ENCODE measurements around the gene MICAL2.
A peak's percentile ranks its signal among the peaks of the same experiment; 100 is the strongest.

The MICAL2 gene

GRCh38 chr11:12261551-12261950 lies 151.2 kb downstream of the MICAL2 start:
- Histone ChIP-seq H3K27me3 (ENCODE audit: control insufficient read depth in 5 of 5, insufficient read depth in 4 of 5, low read length in 5 of 5) (no peaks in the 10 kb centered on the region), H3K27ac (ENCODE audit: low read depth, low read length) (no peak overlapping the region), H3K4me1 (ENCODE audit: control insufficient read depth in 5 of 5, insufficient read depth in 5 of 5, low read length in 5 of 5) (peaks cover 4 to 27% (median 10%) of the 10 kb centered on the region in 5 donors), H3K9me3 (ENCODE audit: control insufficient read depth in 5 of 5, low read length in 5 of 5) (no peaks in the 10 kb centered on the region), H3K36me3 (ENCODE audit: control insufficient read depth in 5 of 5, insufficient read depth in 5 of 5, low read length in 5 of 5) (peaks cover 0 to 35% (median 19%) of the 10 kb centered on the region in 5 donors), H3K4me3 (ENCODE audit: low read depth in 1 of 5, low read length in 5 of 5) (peak overlapping the region in 1 of 5 donors; percentile 12), H3K9ac (ENCODE audit: low read length in 5 of 5) (no peak overlapping the region)

GRCh38 chr11:12263141-12263693 lies 152.8 kb downstream of the MICAL2 start:
- Histone ChIP-seq H3K9me3 (ENCODE audit: control insufficient read depth in 5 of 5, low read length in 5 of 5) (no peaks in the 10 kb centered on the region), H3K27ac (ENCODE audit: low read depth, low read length) (no peak overlapping the region), H3K4me3 (ENCODE audit: low read depth in 1 of 5, low read length in 5 of 5) (no peak overlapping the region), H3K4me1 (ENCODE audit: control insufficient read depth in 5 of 5, insufficient read depth in 5 of 5, low read length in 5 of 5) (peaks cover 4 to 27% (median 10%) of the 10 kb centered on the region in 5 donors), H3K36me3 (ENCODE audit: control insufficient read depth in 5 of 5, insufficient read depth in 5 of 5, low read length in 5 of 5) (peaks cover 0 to 23% (median 9%) of the 10 kb centered on the region in 5 donors), H3K9ac (ENCODE audit: low read length in 5 of 5) (no peak overlapping the region), H3K27me3 (ENCODE audit: control insufficient read depth in 5 of 5, insufficient read depth in 4 of 5, low read length in 5 of 5) (no peaks in the 10 kb centered on the region)

- Histone ChIP-seq H3K4me1 (ENCODE audit: control insufficient read depth in 5 of 5, insufficient read depth in 5 of 5, low read length in 5 of 5) (peaks cover 4 to 27% (median 16%) of the 10 kb centered on the region in 5 donors), H3K9ac (ENCODE audit: low read length in 5 of 5) (no peak overlapping the region), H3K36me3 (ENCODE audit: control insufficient read depth in 5 of 5, insufficient read depth in 5 of 5, low read length in 5 of 5) (peaks cover 0 to 23% (median 5%) of the 10 kb centered on the region in 5 donors), H3K27me3 (ENCODE audit: control insufficient read depth in 5 of 5, insufficient read depth in 4 of 5, low read length in 5 of 5) (no peaks in the 10 kb centered on the region), H3K4me3 (ENCODE audit: low read depth in 1 of 5, low read length in 5 of 5) (no peak overlapping the region), H3K9me3 (ENCODE audit: control insufficient read depth in 5 of 5, low read length in 5 of 5) (no peaks in the 10 kb centered on the region), H3K27ac (ENCODE audit: low read depth, low read length) (no peak overlapping the region)
Measured at GRCh38 chr11:12264361-12264760, 154.0 kb downstream of the MICAL2 start.

GRCh38 chr11:12266132-12266531 lies 155.7 kb downstream of the MICAL2 start:
- Histone ChIP-seq H3K4me3 (ENCODE audit: low read depth in 1 of 5, low read length in 5 of 5) (no peak overlapping the region), H3K9me3 (ENCODE audit: control insufficient read depth in 5 of 5, low read length in 5 of 5) (no peaks in the 10 kb centered on the region), H3K4me1 (ENCODE audit: control insufficient read depth in 5 of 5, insufficient read depth in 5 of 5, low read length in 5 of 5) (peaks cover 4 to 27% (median 20%) of the 10 kb centered on the region in 5 donors), H3K9ac (ENCODE audit: low read length in 5 of 5) (no peak overlapping the region), H3K27me3 (ENCODE audit: control insufficient read depth in 5 of 5, insufficient read depth in 4 of 5, low read length in 5 of 5) (no peaks in the 10 kb centered on the region), H3K27ac (ENCODE audit: low read depth, low read length) (no peak overlapping the region), H3K36me3 (ENCODE audit: control insufficient read depth in 5 of 5, insufficient read depth in 5 of 5, low read length in 5 of 5) (peaks cover 0 to 11% (median 0%) of the 10 kb centered on the region in 5 donors)

- Histone ChIP-seq H3K27me3 (ENCODE audit: control insufficient read depth in 5 of 5, insufficient read depth in 4 of 5, low read length in 5 of 5) (no peaks in the 10 kb centered on the region), H3K9me3 (ENCODE audit: control insufficient read depth in 5 of 5, low read length in 5 of 5) (no peaks in the 10 kb centered on the region), H3K4me1 (ENCODE audit: control insufficient read depth in 5 of 5, insufficient read depth in 5 of 5, low read length in 5 of 5) (peaks cover 0 to 19% (median 12%) of the 10 kb centered on the region in 5 donors), H3K27ac (ENCODE audit: low read depth, low read length) (no peak overlapping the region), H3K4me3 (ENCODE audit: low read depth in 1 of 5, low read length in 5 of 5) (no peak overlapping the region), H3K9ac (ENCODE audit: low read length in 5 of 5) (no peak overlapping the region), H3K36me3 (ENCODE audit: control insufficient read depth in 5 of 5, insufficient read depth in 5 of 5, low read length in 5 of 5) (peaks cover 0 to 5% (median 0%) of the 10 kb centered on the region in 5 donors)
Measured at GRCh38 chr11:12266943-12267342, 156.6 kb downstream of the MICAL2 start.

GRCh38 chr11:12267921-12268320 lies 157.5 kb downstream of the MICAL2 start:
- no peak overlapping the region for H3K4me3 ChIP-seq (ENCODE audit: low read depth in 1 of 5, low read length in 5 of 5)
- H3K27me3 ChIP-seq (ENCODE audit: control insufficient read depth in 5 of 5, insufficient read depth in 4 of 5, low read length in 5 of 5), result no peaks in the 10 kb centered on the region
- no peaks in the 10 kb centered on the region for H3K9me3 ChIP-seq (ENCODE audit: control insufficient read depth in 5 of 5, low read length in 5 of 5)
- H3K9ac ChIP-seq (ENCODE audit: low read length in 5 of 5), result no peak overlapping the region
- peaks cover 0 to 18% (median 6%) of the 10 kb centered on the region in 5 donors for H3K4me1 ChIP-seq (ENCODE audit: control insufficient read depth in 5 of 5, insufficient read depth in 5 of 5, low read length in 5 of 5)
- H3K36me3 ChIP-seq (ENCODE audit: control insufficient read depth in 5 of 5, insufficient read depth in 5 of 5, low read length in 5 of 5), result peaks cover 0 to 5% (median 0%) of the 10 kb centered on the region in 5 donors
- H3K27ac ChIP-seq (ENCODE audit: low read depth, low read length), result no peak overlapping the region

- H3K27ac ChIP-seq (ENCODE audit: low read depth, low read length), result no peak overlapping the region
- H3K9ac ChIP-seq (ENCODE audit: low read length in 5 of 5), result no peak overlapping the region
- H3K27me3 ChIP-seq (ENCODE audit: control insufficient read depth in 5 of 5, insufficient read depth in 4 of 5, low read length in 5 of 5), result no peaks in the 10 kb centered on the region
Measured at GRCh38 chr11:12269104-12269441, 158.7 kb downstream of the MICAL2 start.

GRCh38 chr11:12269446-12270214 lies 159.2 kb downstream of the MICAL2 start:
- Histone ChIP-seq H3K9ac (ENCODE audit: low read length in 5 of 5) (no peak overlapping the region), H3K4me1 (ENCODE audit: control insufficient read depth in 5 of 5, insufficient read depth in 5 of 5, low read length in 5 of 5) (peaks cover 0 to 18% (median 6%) of the 10 kb centered on the region in 5 donors), H3K27ac (ENCODE audit: low read depth, low read length) (no peak overlapping the region), H3K4me3 (ENCODE audit: low read depth in 1 of 5, low read length in 5 of 5) (no peak overlapping the region), H3K36me3 (ENCODE audit: control insufficient read depth in 5 of 5, insufficient read depth in 5 of 5, low read length in 5 of 5) (no peaks in the 10 kb centered on the region), H3K27me3 (ENCODE audit: control insufficient read depth in 5 of 5, insufficient read depth in 4 of 5, low read length in 5 of 5) (no peaks in the 10 kb centered on the region), H3K9me3 (ENCODE audit: control insufficient read depth in 5 of 5, low read length in 5 of 5) (no peaks in the 10 kb centered on the region)

More at GRCh38 chr11:12269104-12269441, 158.7 kb downstream of the MICAL2 start:
- H3K9me3 ChIP-seq (ENCODE audit: control insufficient read depth in 5 of 5, low read length in 5 of 5), result no peaks in the 10 kb centered on the region
- H3K4me1 ChIP-seq (ENCODE audit: control insufficient read depth in 5 of 5, insufficient read depth in 5 of 5, low read length in 5 of 5), result peaks cover 0 to 18% (median 6%) of the 10 kb centered on the region in 5 donors
- H3K36me3 ChIP-seq (ENCODE audit: control insufficient read depth in 5 of 5, insufficient read depth in 5 of 5, low read length in 5 of 5), result peaks cover 0 to 2% (median 0%) of the 10 kb centered on the region in 5 donors
- H3K4me3 ChIP-seq (ENCODE audit: low read depth in 1 of 5, low read length in 5 of 5), result no peak overlapping the region

GRCh38 chr11:12270215-12270797 lies 159.9 kb downstream of the MICAL2 start:
- H3K27me3 ChIP-seq (ENCODE audit: control insufficient read depth in 5 of 5, insufficient read depth in 4 of 5, low read length in 5 of 5), result no peaks in the 10 kb centered on the region
- no peak overlapping the region for H3K9ac ChIP-seq (ENCODE audit: low read length in 5 of 5)
- H3K9me3 ChIP-seq (ENCODE audit: control insufficient read depth in 5 of 5, low read length in 5 of 5), result no peaks in the 10 kb centered on the region
- no peak overlapping the region for H3K27ac ChIP-seq (ENCODE audit: low read depth, low read length)
- H3K4me1 ChIP-seq (ENCODE audit: control insufficient read depth in 5 of 5, insufficient read depth in 5 of 5, low read length in 5 of 5), result peaks cover 0 to 18% (median 6%) of the 10 kb centered on the region in 5 donors
- H3K36me3 ChIP-seq (ENCODE audit: control insufficient read depth in 5 of 5, insufficient read depth in 5 of 5, low read length in 5 of 5), result no peaks in the 10 kb centered on the region
- no peak overlapping the region for H3K4me3 ChIP-seq (ENCODE audit: low read depth in 1 of 5, low read length in 5 of 5)

- Histone ChIP-seq H3K9me3 (ENCODE audit: control insufficient read depth in 5 of 5, low read length in 5 of 5) (no peaks in the 10 kb centered on the region), H3K36me3 (ENCODE audit: control insufficient read depth in 5 of 5, insufficient read depth in 5 of 5, low read length in 5 of 5) (no peaks in the 10 kb centered on the region), H3K9ac (ENCODE audit: low read length in 5 of 5) (no peak overlapping the region), H3K4me3 (ENCODE audit: low read depth in 1 of 5, low read length in 5 of 5) (no peak overlapping the region), H3K27me3 (ENCODE audit: control insufficient read depth in 5 of 5, insufficient read depth in 4 of 5, low read length in 5 of 5) (no peaks in the 10 kb centered on the region), H3K4me1 (ENCODE audit: control insufficient read depth in 5 of 5, insufficient read depth in 5 of 5, low read length in 5 of 5) (peaks cover 0 to 18% (median 6%) of the 10 kb centered on the region in 5 donors), H3K27ac (ENCODE audit: low read depth, low read length) (no peak overlapping the region)
Measured at GRCh38 chr11:12270817-12271216, 160.4 kb downstream of the MICAL2 start.

Measured in subcutaneous abdominal adipose tissue (tissue), 5 donors.